ENCODE results near the gene IGFBP5.
A peak's percentile ranks its signal among the peaks of the same experiment; 100 is the strongest.

Gene IGFBP5, protein sequence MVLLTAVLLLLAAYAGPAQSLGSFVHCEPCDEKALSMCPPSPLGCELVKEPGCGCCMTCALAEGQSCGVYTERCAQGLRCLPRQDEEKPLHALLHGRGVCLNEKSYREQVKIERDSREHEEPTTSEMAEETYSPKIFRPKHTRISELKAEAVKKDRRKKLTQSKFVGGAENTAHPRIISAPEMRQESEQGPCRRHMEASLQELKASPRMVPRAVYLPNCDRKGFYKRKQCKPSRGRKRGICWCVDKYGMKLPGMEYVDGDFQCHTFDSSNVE

DNA sequence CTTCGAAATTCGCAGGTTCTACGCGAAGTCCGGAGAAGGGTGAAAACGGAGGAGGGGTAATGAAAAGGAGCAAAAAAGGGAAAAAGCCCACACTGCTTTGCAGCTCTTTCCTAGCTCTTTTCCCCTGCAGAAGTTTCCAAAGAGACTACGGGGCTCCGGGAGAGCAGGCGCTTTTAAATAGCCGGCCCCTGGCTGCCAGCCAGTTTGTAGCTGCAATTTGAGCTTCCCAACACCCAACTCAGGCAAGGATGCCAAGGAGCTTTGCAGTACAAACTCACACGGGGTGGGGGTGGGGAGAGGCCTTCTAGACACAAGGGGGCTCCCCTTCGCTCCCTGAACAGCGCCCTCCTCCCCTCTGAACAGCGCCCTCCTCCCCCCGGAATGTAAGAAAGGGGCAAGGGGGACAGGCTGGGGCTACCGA lies at the start of gene IGFBP5:
Gene IGFBP5, minus strand, starts transcription at position 149 of the 421 bp plus-strand sequence. CDS start 774 bp downstream, outside the sequence.
- Histone ChIP-seq H3K4me3 (ENCODE audit: low read length) (peak within 1 kb of the TSS; percentile 90), H3K27me3 (ENCODE audit: control insufficient read depth, insufficient read depth, low read length) (peaks cover 47% of the 10 kb centered on the region), H3K4me1 (ENCODE audit: control insufficient read depth, low read depth, low read length) (peaks cover 11% of the 10 kb centered on the region), H3K9ac (ENCODE audit: low read length) (peak within 1 kb of the TSS; percentile 53), H3K27ac (ENCODE audit: low read length) (no peak within 1 kb of the TSS), H3K9me3 (ENCODE audit: control insufficient read depth, low read depth, low read length) (no peaks in the 10 kb centered on the region), H3K36me3 (ENCODE audit: control insufficient read depth, low read depth, low read length) (no peaks in the 10 kb centered on the region)

DNA sequence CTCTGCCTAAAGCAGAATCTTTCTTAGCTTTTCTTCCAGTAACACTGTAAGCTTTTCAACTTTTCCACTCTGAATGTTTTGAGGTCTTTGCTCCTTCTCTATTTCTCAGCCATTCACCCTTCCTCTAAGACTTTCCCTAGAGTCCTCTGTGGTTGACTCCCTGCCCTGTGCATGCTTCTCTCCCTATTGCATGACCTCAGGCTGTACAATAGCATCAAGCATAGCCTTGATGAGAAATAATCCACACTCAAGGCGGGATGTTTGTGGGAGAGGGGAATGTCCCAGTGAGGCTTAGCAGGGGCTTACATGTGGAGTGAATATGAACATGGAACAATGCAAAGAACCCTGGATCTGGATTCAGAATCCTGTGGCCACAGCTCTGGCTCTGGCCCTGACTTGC lies 48.4 kb upstream of the IGFBP5 start:
- H3K4me1 ChIP-seq (ENCODE audit: control insufficient read depth, low read depth, low read length), result peaks cover under 1% of the 10 kb centered on the region
- no peak overlapping the region for H3K4me3 ChIP-seq (ENCODE audit: low read length)
- H3K27me3 ChIP-seq (ENCODE audit: control insufficient read depth, insufficient read depth, low read length), result no peaks in the 10 kb centered on the region
- H3K9me3 ChIP-seq (ENCODE audit: control insufficient read depth, low read depth, low read length), result no peaks in the 10 kb centered on the region
- H3K9ac ChIP-seq (ENCODE audit: low read length), result no peak overlapping the region
- H3K36me3 ChIP-seq (ENCODE audit: control insufficient read depth, low read depth, low read length), result no peaks in the 10 kb centered on the region
- no peak overlapping the region for H3K27ac ChIP-seq (ENCODE audit: low read length)

DNA sequence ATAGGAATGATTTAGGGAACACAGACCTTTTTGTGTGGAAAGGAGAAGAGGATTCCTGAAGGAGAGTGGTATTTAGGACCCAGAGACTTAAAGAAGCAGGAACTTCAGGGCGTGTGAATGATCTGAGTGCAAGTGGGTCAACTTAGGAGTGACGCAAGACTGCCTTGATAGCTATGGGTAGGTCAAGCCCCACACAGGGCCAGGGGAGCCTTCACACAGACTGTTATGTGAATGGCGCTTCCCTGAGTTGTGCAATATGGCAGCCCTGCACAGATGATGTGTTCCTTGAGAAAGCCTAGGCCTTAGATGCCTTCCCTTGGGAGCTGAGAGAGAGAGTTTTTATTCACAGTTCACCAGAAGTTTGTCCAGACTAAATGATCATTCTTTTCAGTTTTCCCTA lies 47.1 kb upstream of the IGFBP5 start:
- Histone ChIP-seq H3K4me3 (ENCODE audit: low read length) (no peak overlapping the region), H3K9ac (ENCODE audit: low read length) (no peak overlapping the region), H3K4me1 (ENCODE audit: control insufficient read depth, low read depth, low read length) (peaks cover 10% of the 10 kb centered on the region), H3K9me3 (ENCODE audit: control insufficient read depth, low read depth, low read length) (no peaks in the 10 kb centered on the region), H3K36me3 (ENCODE audit: control insufficient read depth, low read depth, low read length) (no peaks in the 10 kb centered on the region), H3K27me3 (ENCODE audit: control insufficient read depth, insufficient read depth, low read length) (no peaks in the 10 kb centered on the region), H3K27ac (ENCODE audit: low read length) (no peak overlapping the region)

DNA sequence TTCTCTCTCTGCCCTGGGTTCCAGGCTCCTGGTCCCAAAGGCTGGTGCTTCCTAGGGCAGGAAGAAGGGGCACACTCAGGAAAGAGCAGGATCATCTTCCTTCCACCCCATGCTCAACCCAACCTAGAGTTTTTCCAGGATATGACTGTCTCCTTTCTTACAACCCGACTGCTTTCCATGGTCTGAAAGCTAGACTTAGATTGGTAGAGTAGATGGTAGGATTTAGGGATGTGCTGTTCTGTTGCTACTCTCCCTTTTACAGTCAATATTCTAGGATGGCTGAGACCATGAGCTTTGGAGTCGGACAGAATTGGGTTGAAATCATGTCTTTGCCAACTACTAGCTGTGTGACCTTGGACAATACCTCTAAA lies 45.9 kb upstream of the IGFBP5 start:
- Histone ChIP-seq H3K27ac (ENCODE audit: low read length) (no peak overlapping the region), H3K36me3 (ENCODE audit: control insufficient read depth, low read depth, low read length) (no peaks in the 10 kb centered on the region), H3K27me3 (ENCODE audit: control insufficient read depth, insufficient read depth, low read length) (no peaks in the 10 kb centered on the region), H3K9ac (ENCODE audit: low read length) (no peak overlapping the region), H3K4me3 (ENCODE audit: low read length) (no peak overlapping the region), H3K4me1 (ENCODE audit: control insufficient read depth, low read depth, low read length) (peaks cover 10% of the 10 kb centered on the region), H3K9me3 (ENCODE audit: control insufficient read depth, low read depth, low read length) (no peaks in the 10 kb centered on the region)

DNA sequence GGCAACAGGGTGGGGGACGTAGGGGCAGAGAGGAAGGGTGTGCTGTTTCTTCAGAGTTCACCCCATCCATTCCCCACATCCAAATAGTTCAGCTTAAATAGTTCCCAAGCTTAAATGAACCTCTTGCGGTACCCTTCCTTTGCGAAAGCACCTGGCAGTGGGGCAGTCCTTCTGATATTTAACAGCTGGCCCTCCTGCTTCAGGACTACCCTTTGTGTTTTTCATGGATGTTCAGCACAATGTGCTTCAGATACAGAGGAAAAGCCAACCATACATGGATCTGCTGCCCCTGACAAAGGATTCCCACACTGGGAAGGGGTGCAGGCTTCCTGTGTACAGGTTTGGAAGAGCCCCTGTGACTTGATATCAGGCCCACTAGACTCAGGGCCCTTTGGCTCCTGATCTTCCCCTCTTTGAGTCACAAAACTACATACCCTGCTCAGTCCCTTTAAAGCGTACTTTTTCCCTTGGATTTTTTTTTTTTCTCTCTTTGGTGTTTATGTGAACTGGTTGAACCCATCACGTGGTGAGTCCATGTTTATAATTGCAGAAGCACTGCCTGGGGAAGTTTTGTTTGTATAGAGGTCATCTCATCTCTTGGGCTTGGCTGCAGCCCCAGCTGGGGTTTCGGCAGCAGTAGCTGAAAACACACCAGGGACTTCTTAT lies 45.3 kb upstream of the IGFBP5 start:
- Histone ChIP-seq H3K36me3 (ENCODE audit: control insufficient read depth, low read depth, low read length) (no peaks in the 10 kb centered on the region), H3K27ac (ENCODE audit: low read length) (no peak overlapping the region), H3K27me3 (ENCODE audit: control insufficient read depth, insufficient read depth, low read length) (no peaks in the 10 kb centered on the region), H3K4me1 (ENCODE audit: control insufficient read depth, low read depth, low read length) (peaks cover 10% of the 10 kb centered on the region), H3K9ac (ENCODE audit: low read length) (no peak overlapping the region), H3K9me3 (ENCODE audit: control insufficient read depth, low read depth, low read length) (no peaks in the 10 kb centered on the region), H3K4me3 (ENCODE audit: low read length) (no peak overlapping the region)

DNA sequence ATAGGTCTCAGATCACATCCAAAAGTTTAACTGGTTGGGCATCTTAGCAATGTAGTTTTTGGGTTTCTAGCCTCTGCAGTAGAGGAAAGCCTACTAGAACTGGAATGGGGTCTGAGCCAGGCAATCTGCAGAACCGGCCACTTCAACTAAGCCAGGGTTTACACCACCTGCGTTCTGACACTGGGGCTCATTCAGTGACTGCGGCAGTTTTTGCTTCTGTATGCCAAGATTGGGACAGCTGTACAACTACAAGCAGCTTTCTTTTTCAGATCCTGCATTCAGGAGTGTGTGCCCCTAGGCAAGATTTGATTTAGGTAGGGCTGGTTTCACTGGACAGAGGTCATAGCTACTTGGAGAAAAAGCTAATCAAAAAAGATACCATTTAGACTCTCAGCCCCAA lies 43.7 kb upstream of the IGFBP5 start:
- H3K4me3 ChIP-seq (ENCODE audit: low read length), result no peak overlapping the region
- no peaks in the 10 kb centered on the region for H3K27me3 ChIP-seq (ENCODE audit: control insufficient read depth, insufficient read depth, low read length)
- no peaks in the 10 kb centered on the region for H3K9me3 ChIP-seq (ENCODE audit: control insufficient read depth, low read depth, low read length)
- H3K36me3 ChIP-seq (ENCODE audit: control insufficient read depth, low read depth, low read length), result no peaks in the 10 kb centered on the region
- H3K27ac ChIP-seq (ENCODE audit: low read length), result no peak overlapping the region
- H3K9ac ChIP-seq (ENCODE audit: low read length), result no peak overlapping the region
- peaks cover 10% of the 10 kb centered on the region for H3K4me1 ChIP-seq (ENCODE audit: control insufficient read depth, low read depth, low read length)

DNA sequence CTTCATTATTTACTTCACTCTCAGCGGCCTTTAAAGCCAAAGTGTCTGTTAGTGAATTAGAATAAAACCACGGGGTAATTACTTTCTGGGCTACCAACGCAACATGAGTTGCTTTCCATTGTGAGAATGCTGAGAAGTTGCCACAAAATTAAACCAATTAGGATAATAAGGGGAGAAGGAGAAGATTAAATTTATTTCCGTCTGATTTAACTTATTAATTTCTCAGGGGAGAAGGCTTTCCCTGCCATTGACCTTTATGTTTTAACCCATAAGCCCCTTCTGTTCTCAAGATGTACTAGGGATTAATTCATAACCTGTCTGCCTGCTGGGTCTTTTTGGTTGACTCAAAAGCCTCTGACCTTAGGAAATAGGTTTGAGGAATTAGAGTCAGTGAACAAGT lies 42.3 kb upstream of the IGFBP5 start:
- Histone ChIP-seq H3K9ac (ENCODE audit: low read length) (no peak overlapping the region), H3K27me3 (ENCODE audit: control insufficient read depth, insufficient read depth, low read length) (no peaks in the 10 kb centered on the region), H3K9me3 (ENCODE audit: control insufficient read depth, low read depth, low read length) (no peaks in the 10 kb centered on the region), H3K36me3 (ENCODE audit: control insufficient read depth, low read depth, low read length) (no peaks in the 10 kb centered on the region), H3K4me1 (ENCODE audit: control insufficient read depth, low read depth, low read length) (peaks cover 10% of the 10 kb centered on the region), H3K27ac (ENCODE audit: low read length) (no peak overlapping the region), H3K4me3 (ENCODE audit: low read length) (no peak overlapping the region)

DNA sequence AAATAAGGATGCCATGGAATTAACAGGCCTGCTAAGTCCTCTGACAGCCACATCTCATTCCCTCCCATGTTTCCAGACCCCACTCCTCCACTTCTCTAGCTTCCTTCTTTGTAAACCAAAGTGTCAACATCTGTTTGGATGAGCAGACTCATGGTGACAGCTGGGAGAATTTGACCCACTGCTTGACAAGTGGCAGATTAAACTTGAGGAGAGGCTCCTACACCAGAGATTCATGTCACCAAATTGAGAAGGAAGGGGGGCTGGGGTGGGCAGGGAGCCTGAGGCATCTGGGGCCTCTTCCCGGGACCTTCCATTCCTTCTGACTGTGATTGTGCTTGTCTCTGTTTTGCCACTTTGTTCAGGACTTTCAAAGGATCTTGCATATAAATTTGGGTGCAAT lies 41.0 kb upstream of the IGFBP5 start:
- Histone ChIP-seq H3K36me3 (ENCODE audit: control insufficient read depth, low read depth, low read length) (no peaks in the 10 kb centered on the region), H3K27me3 (ENCODE audit: control insufficient read depth, insufficient read depth, low read length) (no peaks in the 10 kb centered on the region), H3K9me3 (ENCODE audit: control insufficient read depth, low read depth, low read length) (no peaks in the 10 kb centered on the region), H3K9ac (ENCODE audit: low read length) (no peak overlapping the region), H3K27ac (ENCODE audit: low read length) (no peak overlapping the region), H3K4me1 (ENCODE audit: control insufficient read depth, low read depth, low read length) (peaks cover 10% of the 10 kb centered on the region), H3K4me3 (ENCODE audit: low read length) (no peak overlapping the region)

DNA sequence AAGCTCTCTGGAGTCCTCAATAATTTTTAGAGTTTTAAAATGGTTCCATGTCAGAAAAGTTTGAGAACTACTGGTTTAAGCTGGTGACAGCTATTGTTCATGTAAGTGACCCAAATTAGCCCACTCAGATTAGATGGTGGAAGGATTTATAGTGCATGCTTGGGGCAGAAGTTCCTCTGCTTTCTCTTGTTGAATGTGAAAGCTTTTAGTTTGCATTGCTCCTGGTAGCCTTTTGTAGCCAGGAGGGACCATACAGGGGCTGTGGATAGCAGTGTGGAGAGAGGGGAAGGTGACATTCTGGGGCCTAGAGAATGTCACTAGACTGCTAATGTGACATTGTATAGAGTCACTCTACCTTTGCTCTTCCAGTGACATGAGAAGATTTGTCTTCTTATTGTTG lies 40.3 kb upstream of the IGFBP5 start:
- Histone ChIP-seq H3K27me3 (ENCODE audit: control insufficient read depth, insufficient read depth, low read length) (no peaks in the 10 kb centered on the region), H3K36me3 (ENCODE audit: control insufficient read depth, low read depth, low read length) (no peaks in the 10 kb centered on the region), H3K4me3 (ENCODE audit: low read length) (no peak overlapping the region), H3K9ac (ENCODE audit: low read length) (no peak overlapping the region), H3K9me3 (ENCODE audit: control insufficient read depth, low read depth, low read length) (no peaks in the 10 kb centered on the region), H3K27ac (ENCODE audit: low read length) (no peak overlapping the region), H3K4me1 (ENCODE audit: control insufficient read depth, low read depth, low read length) (peaks cover 10% of the 10 kb centered on the region)

DNA sequence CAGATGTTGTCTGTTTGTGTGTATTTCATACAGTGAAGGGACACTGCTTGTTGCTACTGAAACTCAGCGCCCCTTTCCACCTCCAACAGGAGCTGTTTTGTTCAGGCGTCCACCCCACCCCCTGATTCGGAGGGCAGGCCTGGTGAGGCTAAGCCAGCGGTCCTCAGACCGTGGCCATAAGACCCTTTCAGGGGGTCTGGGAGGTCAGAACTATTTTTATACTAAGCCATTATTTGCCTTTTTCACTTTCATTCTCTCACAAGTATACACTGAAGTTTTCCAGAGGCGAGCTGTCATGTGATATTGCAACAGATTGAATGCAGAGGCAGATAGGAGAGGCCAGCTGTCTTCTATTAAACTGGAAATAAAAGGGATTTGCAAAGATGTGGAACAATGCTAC lies 39.7 kb upstream of the IGFBP5 start:
- no peaks in the 10 kb centered on the region for H3K9me3 ChIP-seq (ENCODE audit: control insufficient read depth, low read depth, low read length)
- H3K27me3 ChIP-seq (ENCODE audit: control insufficient read depth, insufficient read depth, low read length), result no peaks in the 10 kb centered on the region
- H3K4me1 ChIP-seq (ENCODE audit: control insufficient read depth, low read depth, low read length), result peaks cover 10% of the 10 kb centered on the region
- H3K27ac ChIP-seq (ENCODE audit: low read length), result no peak overlapping the region
- H3K9ac ChIP-seq (ENCODE audit: low read length), result no peak overlapping the region
- H3K4me3 ChIP-seq (ENCODE audit: low read length), result no peak overlapping the region
- no peaks in the 10 kb centered on the region for H3K36me3 ChIP-seq (ENCODE audit: control insufficient read depth, low read depth, low read length)

DNA sequence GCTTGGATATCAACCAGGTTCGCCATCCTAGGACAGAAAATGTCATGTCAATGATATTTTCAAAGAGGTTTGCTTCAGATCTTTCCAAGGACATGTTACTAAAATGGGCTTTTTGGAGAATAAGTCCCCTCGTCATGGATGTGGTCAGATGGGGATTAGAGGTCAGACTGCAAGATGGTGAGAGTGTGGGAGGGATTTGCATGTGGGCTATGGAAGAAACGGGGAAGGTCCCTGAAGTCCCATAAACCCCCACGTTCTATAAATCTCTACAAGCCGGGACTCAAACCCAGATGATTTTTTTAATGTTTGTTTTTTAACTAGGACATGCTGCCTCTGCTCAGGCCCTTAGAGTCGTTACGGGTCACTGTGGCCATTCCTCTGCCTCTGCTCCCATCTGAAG lies 37.7 kb upstream of the IGFBP5 start:
- Histone ChIP-seq H3K27me3 (ENCODE audit: control insufficient read depth, insufficient read depth, low read length) (no peaks in the 10 kb centered on the region), H3K9ac (ENCODE audit: low read length) (no peak overlapping the region), H3K9me3 (ENCODE audit: control insufficient read depth, low read depth, low read length) (no peaks in the 10 kb centered on the region), H3K4me3 (ENCODE audit: low read length) (no peak overlapping the region), H3K4me1 (ENCODE audit: control insufficient read depth, low read depth, low read length) (peaks cover 3% of the 10 kb centered on the region), H3K27ac (ENCODE audit: low read length) (no peak overlapping the region), H3K36me3 (ENCODE audit: control insufficient read depth, low read depth, low read length) (no peaks in the 10 kb centered on the region)

DNA sequence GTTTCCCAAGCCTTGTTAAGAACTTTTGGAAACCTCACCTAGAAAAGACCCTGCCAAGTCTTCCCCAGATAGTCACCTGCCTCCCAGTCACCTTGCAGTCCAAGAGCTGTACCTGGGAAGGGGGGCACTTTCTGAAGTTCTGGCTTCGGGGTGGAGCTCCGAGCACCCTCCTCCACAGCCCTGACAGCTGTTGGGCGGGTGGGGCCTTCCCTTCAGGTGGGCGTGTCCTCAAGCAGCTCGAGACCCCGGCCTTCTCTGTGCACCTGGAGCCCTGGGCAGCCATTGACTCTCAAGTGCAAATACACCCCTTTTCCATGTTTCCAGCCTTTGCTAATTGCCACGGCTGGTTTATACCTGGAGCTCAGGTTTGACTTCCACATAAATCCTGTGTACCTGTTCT lies 37.0 kb upstream of the IGFBP5 start:
- no peaks in the 10 kb centered on the region for H3K36me3 ChIP-seq (ENCODE audit: control insufficient read depth, low read depth, low read length)
- no peaks in the 10 kb centered on the region for H3K9me3 ChIP-seq (ENCODE audit: control insufficient read depth, low read depth, low read length)
- H3K4me1 ChIP-seq (ENCODE audit: control insufficient read depth, low read depth, low read length), result no peaks in the 10 kb centered on the region
- no peak overlapping the region for H3K27ac ChIP-seq (ENCODE audit: low read length)
- H3K27me3 ChIP-seq (ENCODE audit: control insufficient read depth, insufficient read depth, low read length), result no peaks in the 10 kb centered on the region
- no peak overlapping the region for H3K9ac ChIP-seq (ENCODE audit: low read length)
- H3K4me3 ChIP-seq (ENCODE audit: low read length), result no peak overlapping the region

Data from iPS-18a (cell line).